Peyer's patch (tissue), 4 donors: ENCODE measurements around the gene TOB2.

ENCODE experiments used
- CTCF ChIP-seq, 6 experiments: fragments of 450-650 bp in 4 of 6; fragments of 200-600 bp in 2 of 6; sonication (generic) in 1 of 6; IDR thresholded peaks; one replicate each; pipeline ENCODE4 v1.5.1; 2017 to 2019; ENCODE audit warnings: antibody characterized with exemption in 6 of 6, mild to moderate bottlenecking in 3 of 6, moderate library complexity in 1 of 6
- POLR2A ChIP-seq, 2 donors: fragments of 450-650 bp; IDR thresholded peaks; one replicate each; pipeline ENCODE4 v1.5.1; 2017; ENCODE audit warnings: antibody characterized with exemption in 2 of 2, mild to moderate bottlenecking in 2 of 2, moderate library complexity in 2 of 2

DNA sequence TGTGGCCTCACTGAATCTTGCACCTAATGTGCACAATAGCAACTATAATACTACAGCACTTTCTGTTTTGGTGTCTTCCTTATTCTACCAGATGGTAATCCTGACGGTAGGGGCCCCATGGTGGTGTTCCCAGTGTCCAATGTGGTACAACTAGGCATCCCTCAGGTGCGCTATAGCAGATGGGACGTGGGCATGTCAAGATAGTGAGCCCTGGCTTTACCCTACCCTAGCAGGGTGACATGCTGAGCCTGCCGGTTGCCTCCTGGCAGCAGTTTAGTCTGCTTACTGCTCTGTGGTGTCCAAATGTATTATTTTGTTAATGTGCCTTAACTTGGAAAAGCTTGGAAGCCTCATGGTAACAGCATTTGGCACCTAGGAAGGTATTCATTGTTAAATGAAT, 41.5 kb upstream of the TOB2 start:
- TF ChIP-seq CTCF (IDR thresholded peaks at IDR 0.05) (no peak), POLR2A (IDR thresholded peaks at IDR 0.05) (no peak)
